ENCODE measurements around the gene QTRT2. TPM values are rescaled to one million over a fixed set of nuclear protein-coding genes. Genes with fewer than 3 reads are reported as not detected.

QTRT2 gene
- total RNA-seq, 4 donors from 2014 or later, result 9.4 to 29.1 (median 21.3) TPM

- WGBS, 2 donors (ENCODE audit: low coverage in 1 of 2), result 82 to 100% methylated on average over 1 to 2 of the region's 2 CpGs
- TF ChIP-seq EP300 (IDR thresholded peaks at IDR 0.05) (no peak), POLR2A (IDR thresholded peaks at IDR 0.05) (no peak), POLR2AphosphoS5 (IDR thresholded peaks at IDR 0.05) (no peak)
- TF ChIP-seq, protein P1, sequence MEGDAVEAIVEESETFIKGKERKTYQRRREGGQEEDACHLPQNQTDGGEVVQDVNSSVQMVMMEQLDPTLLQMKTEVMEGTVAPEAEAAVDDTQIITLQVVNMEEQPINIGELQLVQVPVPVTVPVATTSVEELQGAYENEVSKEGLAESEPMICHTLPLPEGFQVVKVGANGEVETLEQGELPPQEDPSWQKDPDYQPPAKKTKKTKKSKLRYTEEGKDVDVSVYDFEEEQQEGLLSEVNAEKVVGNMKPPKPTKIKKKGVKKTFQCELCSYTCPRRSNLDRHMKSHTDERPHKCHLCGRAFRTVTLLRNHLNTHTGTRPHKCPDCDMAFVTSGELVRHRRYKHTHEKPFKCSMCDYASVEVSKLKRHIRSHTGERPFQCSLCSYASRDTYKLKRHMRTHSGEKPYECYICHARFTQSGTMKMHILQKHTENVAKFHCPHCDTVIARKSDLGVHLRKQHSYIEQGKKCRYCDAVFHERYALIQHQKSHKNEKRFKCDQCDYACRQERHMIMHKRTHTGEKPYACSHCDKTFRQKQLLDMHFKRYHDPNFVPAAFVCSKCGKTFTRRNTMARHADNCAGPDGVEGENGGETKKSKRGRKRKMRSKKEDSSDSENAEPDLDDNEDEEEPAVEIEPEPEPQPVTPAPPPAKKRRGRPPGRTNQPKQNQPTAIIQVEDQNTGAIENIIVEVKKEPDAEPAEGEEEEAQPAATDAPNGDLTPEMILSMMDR (IDR thresholded peaks at IDR 0.05), result no peak
- H3K36me3 ChIP-seq, result peaks cover 0 to 96% of the 10 kb centered on the region in 2 donors
These were observed 26.6 kb downstream of the QTRT2 start for GRCh38 chr3:114083112-114083511.

GRCh38 chr3:114086356-114086755, 29.8 kb downstream of the QTRT2 start:
- WGBS, 2 donors (ENCODE audit: low coverage in 1 of 2), result 92 to 100% methylated on average over 1 to 2 of the region's 2 CpGs
- no peak for TF ChIP-seq EP300 (IDR thresholded peaks at IDR 0.05)
- TF ChIP-seq, protein P1 (IDR thresholded peaks at IDR 0.05), result no peak
- no peak for TF ChIP-seq POLR2AphosphoS5 (IDR thresholded peaks at IDR 0.05)
- no peak for TF ChIP-seq POLR2A (IDR thresholded peaks at IDR 0.05)
- H3K27ac ChIP-seq, result no peak overlapping the region
- ATAC-seq, result no peak
- no peaks in the 10 kb centered on the region for H3K27me3 ChIP-seq
- no peak overlapping the region for H3K4me3 ChIP-seq
- H3K9me3 ChIP-seq, result no peaks in the 10 kb centered on the region
- H3K36me3 ChIP-seq, result peaks cover 0 to 79% of the 10 kb centered on the region in 2 donors
- H3K4me1 ChIP-seq, result no peaks in the 10 kb centered on the region

More at GRCh38 chr3:114083112-114083511, 26.6 kb downstream of the QTRT2 start:
- Histone ChIP-seq H3K27me3 (no peaks in the 10 kb centered on the region), H3K4me1 (peaks cover 0 to 17% (median 0%) of the 10 kb centered on the region in 3 donors), H3K4me3 (no peak overlapping the region), H3K9me3 (no peaks in the 10 kb centered on the region), H3K27ac (no peak overlapping the region)
- ATAC-seq, result no peak

- Histone ChIP-seq H3K4me3 (no peak overlapping the region), H3K4me1 (peaks cover 0 to 18% (median 2%) of the 10 kb centered on the region in 3 donors), H3K9me3 (no peaks in the 10 kb centered on the region), H3K36me3 (peaks cover 0 to 46% of the 10 kb centered on the region in 2 donors), H3K27me3 (no peaks in the 10 kb centered on the region), H3K27ac (no peak overlapping the region)
- ATAC-seq, result no peak
- TF ChIP-seq POLR2A (IDR thresholded peaks at IDR 0.05), result no peak
- TF ChIP-seq POLR2AphosphoS5 (IDR thresholded peaks at IDR 0.05), result no peak
- TF ChIP-seq EP300 (IDR thresholded peaks at IDR 0.05), result no peak
- TF ChIP-seq, protein P1 (IDR thresholded peaks at IDR 0.05), result no peak
These were observed 33.1 kb downstream of the QTRT2 start for GRCh38 chr3:114089675-114090074.

DNA sequence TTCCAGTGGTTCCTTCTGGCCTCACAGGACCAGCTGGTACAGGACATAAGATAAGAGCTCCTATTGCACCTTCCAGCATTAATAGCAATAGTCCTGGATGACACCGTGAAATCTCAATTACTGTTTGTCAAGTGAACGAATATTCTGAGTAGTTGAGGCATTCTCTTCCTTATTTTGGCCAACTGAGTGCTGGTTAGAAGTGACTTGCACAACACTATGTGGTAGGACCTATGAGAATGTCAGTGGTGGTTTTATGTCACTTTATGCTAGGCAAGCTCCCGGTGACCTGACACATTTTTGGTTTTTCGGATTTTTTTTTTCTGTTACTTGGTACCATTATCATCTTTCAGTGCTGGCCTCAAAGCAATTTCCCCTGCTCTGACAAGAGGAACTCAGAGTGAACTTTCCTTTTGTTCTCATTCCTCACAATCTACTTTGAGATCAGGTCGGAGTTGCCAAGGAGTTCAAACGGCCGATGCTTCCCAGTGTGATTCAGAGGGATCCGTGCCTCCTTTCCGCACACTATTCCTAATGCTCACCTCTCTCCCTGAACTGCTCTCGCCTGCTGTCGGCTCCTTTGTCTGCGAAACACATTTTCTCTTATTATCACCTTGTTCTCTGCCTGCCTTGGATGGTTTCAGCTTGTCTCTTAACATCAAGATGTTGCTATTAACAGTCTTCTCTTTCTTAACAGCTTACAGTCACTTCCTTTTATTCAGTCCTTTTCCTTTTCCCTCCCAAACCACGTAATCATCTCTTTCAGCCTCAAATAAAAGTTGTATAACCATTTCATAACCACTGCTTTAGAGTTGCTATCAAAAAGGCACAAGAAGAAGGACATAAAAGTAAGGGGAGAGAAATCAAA, 35.8 kb downstream of the QTRT2 start:
- peaks cover 0 to 19% of the 10 kb centered on the region in 2 donors for H3K36me3 ChIP-seq
- WGBS, 2 donors (ENCODE audit: low coverage in 1 of 2), result 44 to 46% methylated on average over 11 to 13 of the region's 13 CpGs
- no peaks in the 10 kb centered on the region for H3K9me3 ChIP-seq
- no peak overlapping the region for H3K4me3 ChIP-seq
- TF ChIP-seq, protein P1 (IDR thresholded peaks at IDR 0.05), result no peak
- TF ChIP-seq POLR2AphosphoS5 (IDR thresholded peaks at IDR 0.05) (no peak), EP300 (IDR thresholded peaks at IDR 0.05) (no peak)
- H3K4me1 ChIP-seq, result peaks cover 0 to 18% (median 2%) of the 10 kb centered on the region in 3 donors
- ATAC-seq, result no peak
- no peak overlapping the region for H3K27ac ChIP-seq
- no peaks in the 10 kb centered on the region for H3K27me3 ChIP-seq

DNA sequence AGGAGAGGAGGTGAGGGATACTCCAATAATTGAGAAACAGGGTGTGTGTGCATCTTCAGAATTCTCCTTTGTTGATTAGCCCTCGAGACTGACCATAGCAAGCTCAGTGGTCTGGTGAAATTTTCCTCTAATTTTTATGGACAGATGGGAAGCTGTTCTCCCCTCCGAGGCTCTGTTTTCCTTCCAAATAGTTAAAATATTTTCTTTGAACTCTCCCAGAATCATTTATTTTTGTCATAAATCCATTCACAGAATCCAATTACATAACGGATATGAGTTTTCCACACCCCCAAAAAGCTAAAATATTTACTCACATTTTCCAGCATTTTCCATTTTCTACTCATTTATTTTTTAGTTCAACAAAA, 36.5 kb downstream of the QTRT2 start:
- no peak overlapping the region for H3K27ac ChIP-seq
- ATAC-seq, result no peak
- WGBS, 2 donors (ENCODE audit: low coverage in 1 of 2), result 16 to 29% methylated on average over 3 of the region's 3 CpGs
- H3K27me3 ChIP-seq, result no peaks in the 10 kb centered on the region
- H3K4me3 ChIP-seq, result no peak overlapping the region
- H3K4me1 ChIP-seq, result peaks cover 0 to 18% (median 2%) of the 10 kb centered on the region in 3 donors
- peaks cover 0 to 12% of the 10 kb centered on the region in 2 donors for H3K36me3 ChIP-seq
- TF ChIP-seq POLR2AphosphoS5 (IDR thresholded peaks at IDR 0.05), result no peak
- TF ChIP-seq EP300 (IDR thresholded peaks at IDR 0.05), result no peak
- TF ChIP-seq POLR2A (IDR thresholded peaks at IDR 0.05), result no peak
- TF ChIP-seq, protein P1 (IDR thresholded peaks at IDR 0.05), result no peak
- no peaks in the 10 kb centered on the region for H3K9me3 ChIP-seq
